H1 (cell line): Measurements from ENCODE around the gene IFRD1. TPM values are rescaled to one million over a fixed set of nuclear protein-coding genes. Genes with fewer than 3 reads are reported as not detected.

Source experiments
- BRCA1 ChIP-seq: IDR thresholded peaks from 2 replicates; pipeline ENCODE4 v1.6.1; 2012; ENCODE audit warnings: low read depth, low read length, improper control_type of control experiment
- EGR1 ChIP-seq: IDR thresholded peaks from 2 replicates; pipeline ENCODE4 v1.6.1; 2011; ENCODE audit warnings: low read depth, low read length, borderline replicate concordance
- GTF2F1 ChIP-seq: IDR thresholded peaks from 2 replicates; pipeline ENCODE4 v1.6.1; 2012; ENCODE audit warnings: low read depth, low read length, improper control_type of control experiment, borderline replicate concordance
- POU5F1 ChIP-seq: IDR thresholded peaks from 2 replicates; pipeline ENCODE4 v1.6.1; 2011; ENCODE audit warnings: low read depth, mild to moderate bottlenecking, low read length, moderate library complexity
- polyA plus RNA-seq, 7 experiments: library from polyadenylated mRNA; depleted of rRNA in 3 of 7; stranded (reverse) in 5 of 7; unstranded in 2 of 7; fragments of >200 nt in 5 of 7; fragments of 200-250 nt in 2 of 7; gene quantifications; 1 replicate in 5 of 7; 2 replicates in 1 of 7; 4 replicates in 1 of 7; pipeline versions ENCODE4 v1.2.1 to v1.2.3, GENCODE V29; 2011 to 2013; ENCODE audit warnings: missing spikeins in 2 of 7, mixed read lengths in 2 of 7
- total RNA-seq: library from RNA; stranded (reverse); fragmentation: NEBNext Ultra II Directional; extraction: Animal tissue kit (Norgen Biotek cat#: 25700); gene quantifications from 2 replicates; pipeline ENCODE4 v1.2.1, GENCODE V29; 2021

IFRD1 gene
- total and polyA plus RNA-seq, 2 of the 8 experiments (the other 6 are each of a cell fraction or from before 2014, with no cell fraction given), result 23.0 to 50.4 TPM

DNA sequence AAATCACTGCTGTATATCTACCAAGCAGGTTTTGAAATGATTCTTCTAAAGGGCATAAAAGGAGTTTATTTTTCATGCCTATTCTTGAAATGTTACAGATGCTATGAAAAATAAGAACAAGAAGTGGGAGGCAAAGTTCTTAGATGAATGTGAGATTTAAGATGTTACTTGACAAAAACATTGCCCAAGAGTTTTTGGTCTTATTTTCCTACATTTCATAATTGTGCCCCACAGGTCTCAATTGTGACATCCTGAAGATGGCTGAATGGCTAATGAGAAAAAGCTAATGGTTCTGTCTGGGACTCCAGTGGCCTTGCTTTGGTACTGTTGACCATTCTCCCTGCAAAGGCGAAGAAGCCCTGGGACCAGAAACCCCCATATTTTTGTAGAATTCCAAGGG lies 43.0 kb upstream of the IFRD1 start (continued):
- TF ChIP-seq EGR1, result no peak
- no peak for TF ChIP-seq BRCA1
- TF ChIP-seq GTF2F1, result no peak
- no peak for TF ChIP-seq POU5F1
